Urinary bladder (tissue), 4 donors: Measurements from ENCODE around the gene GPR39. TPM values are rescaled to one million over a fixed set of nuclear protein-coding genes. Genes with fewer than 3 reads are reported as not detected.
"Not testable (repeated sequence)": the region's sequence is repeated elsewhere in the genome, so short reads cannot be mapped to it uniquely, and the experiment has no call there.

Source experiments
- DNase-seq: peaks from one replicate; pipeline ENCODE4 v3.0.0-alpha.2; 2015; ENCODE audit errors: extremely low spot score
- H3K27ac ChIP-seq: one replicate; pipeline ENCODE4 v1.5.1; 2013; ENCODE audit warnings: low read depth, mild to moderate bottlenecking, moderate library complexity
- H3K36me3 ChIP-seq: one replicate; pipeline ENCODE4 v1.6.1; 2013; ENCODE audit warnings: mild to moderate bottlenecking, moderate library complexity; ENCODE audit not compliant: insufficient read depth
- H3K4me1 ChIP-seq: one replicate; pipeline ENCODE4 v1.6.1; 2013; ENCODE audit warnings: mild to moderate bottlenecking, moderate library complexity; ENCODE audit not compliant: insufficient read depth
- H3K4me3 ChIP-seq: one replicate; pipeline ENCODE4 v1.5.1; 2013; ENCODE audit warnings: low read depth, low read length
- WGBS: extraction: QIAGEN DNeasy Blood & Tissue Kit; methylation state at CpG from one replicate; pipeline ENCODE4 v1.1.7; 2013; 5-methylcytosine and 5-hydroxymethylcytosine counted together
- polyA plus RNA-seq: library from polyadenylated mRNA; stranded (reverse); fragments of 200-250 nt; gene quantifications from one replicate; pipeline ENCODE4 v1.2.3, GENCODE V29; 2013
- total RNA-seq: library from RNA; depleted of rRNA; stranded (reverse); fragments of >200 nt; gene quantifications from one replicate; pipeline ENCODE4 v1.2.3, GENCODE V29; 2014
- donor health status: healthy with polysubstance abuse.
- donor health status: healthy.

GPR39 gene
- total and polyA plus RNA-seq, 2 donors: 1.4 to 3.2 TPM

DNA sequence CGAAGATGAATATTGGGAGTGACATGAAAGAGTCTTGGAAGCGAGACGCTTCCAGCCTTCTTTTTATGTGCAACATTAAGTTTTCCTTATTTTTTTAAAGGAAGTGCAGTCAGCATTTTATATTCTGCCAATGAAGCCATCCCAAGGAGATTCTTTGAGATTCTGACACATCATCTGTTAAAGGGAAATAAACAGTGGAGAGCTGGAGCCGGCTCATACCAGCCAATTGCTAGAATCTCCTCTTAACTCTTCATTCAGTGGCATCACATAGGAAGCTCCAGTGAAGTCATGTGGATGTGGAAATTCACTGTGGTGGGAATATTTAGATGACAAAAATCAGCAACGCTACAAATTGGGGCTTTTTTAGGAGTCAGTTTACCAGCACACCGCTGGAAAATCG is 23.7 kb upstream of the GPR39 start:
- Histone ChIP-seq H3K4me3 (no peak overlapping the region), H3K27ac (no peak overlapping the region), H3K4me1 (no peaks in the 10 kb centered on the region), H3K36me3 (no peaks in the 10 kb centered on the region)
- 79% methylated on average over 7 of the region's 7 CpGs for WGBS
- no peak for DNase-seq

DNA sequence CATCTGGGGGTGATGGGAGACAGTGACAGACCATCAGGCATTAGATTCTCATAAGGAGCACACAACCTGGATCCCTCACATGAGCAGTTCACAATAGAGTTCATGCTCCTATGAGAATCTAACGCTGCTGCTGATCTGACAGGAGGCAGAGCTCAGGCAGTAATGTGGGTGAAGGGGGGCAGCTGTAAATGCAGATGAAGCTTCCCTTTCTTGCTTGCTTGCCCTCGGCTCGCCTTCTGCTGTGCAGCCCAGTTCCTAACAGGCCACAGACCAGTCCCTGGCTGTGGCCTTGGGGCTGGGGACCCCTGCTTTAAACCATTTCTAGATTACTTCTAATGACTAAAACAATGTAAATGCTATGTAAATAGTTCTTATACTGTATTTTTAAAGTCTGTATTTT is 19.6 kb upstream of the GPR39 start:
- not testable (repeated sequence) for H3K27ac ChIP-seq, DNase-seq, H3K4me3 ChIP-seq, H3K36me3 ChIP-seq, H3K4me1 ChIP-seq
- 48% methylated on average over 3 of the region's 3 CpGs for WGBS

DNA sequence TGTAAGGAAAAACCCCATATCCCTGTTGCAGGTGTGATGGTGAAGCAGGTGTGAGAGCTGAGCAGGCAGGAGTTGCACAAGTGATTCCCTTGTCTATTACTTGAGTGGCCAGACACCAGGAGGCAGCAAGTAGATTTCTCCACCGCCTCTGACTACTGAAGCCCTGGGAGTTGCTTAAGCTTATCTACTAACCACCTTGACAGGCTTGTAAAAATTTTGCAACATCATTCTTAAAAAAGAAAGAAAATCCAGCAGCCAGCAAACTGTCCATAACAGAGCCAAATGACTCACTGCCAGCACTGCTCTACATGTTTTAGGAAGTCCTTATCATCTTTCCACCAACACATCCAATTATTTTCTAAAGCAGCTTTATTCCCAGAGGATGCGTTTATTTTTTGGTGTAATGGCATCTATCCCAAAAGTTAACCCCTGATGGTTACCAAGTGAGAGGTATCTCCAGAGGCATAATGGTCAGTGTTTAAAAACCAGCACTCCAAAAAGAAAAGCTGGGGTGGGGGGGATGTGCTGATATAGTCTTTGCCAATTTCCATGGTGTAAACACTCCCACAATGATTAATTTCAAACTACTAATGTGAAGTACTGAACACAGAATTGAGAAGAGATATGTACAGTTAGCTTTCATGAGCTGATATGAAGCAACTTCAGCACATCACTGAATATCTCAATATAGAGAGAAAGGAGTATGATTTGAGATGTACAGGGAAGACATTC is 16.3 kb upstream of the GPR39 start:
- DNase-seq: no peak
- no peaks in the 10 kb centered on the region for H3K4me1 ChIP-seq
- H3K27ac ChIP-seq: no peak overlapping the region
- no peak overlapping the region for H3K4me3 ChIP-seq
- WGBS: 20% methylated on average over 2 of the region's 2 CpGs
- H3K36me3 ChIP-seq: no peaks in the 10 kb centered on the region

GRCh38 chr2:132400901-132401240 is 15.7 kb upstream of the GPR39 start:
- 72% methylated on average over 2 of the region's 2 CpGs for WGBS
- H3K36me3 ChIP-seq: no peaks in the 10 kb centered on the region
- no peak overlapping the region for H3K27ac ChIP-seq
- no peak overlapping the region for H3K4me3 ChIP-seq
- no peak for DNase-seq
- H3K4me1 ChIP-seq: no peaks in the 10 kb centered on the region

DNA sequence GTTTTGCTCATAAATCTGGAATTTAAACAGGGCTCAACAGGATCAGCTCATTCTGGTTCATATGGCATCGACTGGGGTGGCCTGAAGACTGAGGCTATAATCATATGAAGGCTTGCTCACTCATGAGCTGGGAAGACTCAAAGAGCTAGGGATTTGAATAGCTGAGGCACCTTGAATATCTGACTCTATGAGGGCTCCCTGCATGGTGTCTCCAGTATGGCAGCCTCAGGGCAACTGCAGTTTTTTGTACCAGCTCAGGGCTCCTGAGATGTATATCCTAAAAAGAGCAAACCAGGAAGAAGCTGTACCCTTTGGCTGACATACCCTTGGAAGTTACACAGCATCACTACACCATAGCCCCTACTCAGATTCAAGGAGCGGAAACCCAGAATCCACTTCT is 15.3 kb upstream of the GPR39 start:
- DNase-seq: no peak
- Histone ChIP-seq H3K27ac (no peak overlapping the region), H3K36me3 (no peaks in the 10 kb centered on the region), H3K4me3 (no peak overlapping the region), H3K4me1 (no peaks in the 10 kb centered on the region)
- 80% methylated on average over 2 of the region's 2 CpGs for WGBS

DNA sequence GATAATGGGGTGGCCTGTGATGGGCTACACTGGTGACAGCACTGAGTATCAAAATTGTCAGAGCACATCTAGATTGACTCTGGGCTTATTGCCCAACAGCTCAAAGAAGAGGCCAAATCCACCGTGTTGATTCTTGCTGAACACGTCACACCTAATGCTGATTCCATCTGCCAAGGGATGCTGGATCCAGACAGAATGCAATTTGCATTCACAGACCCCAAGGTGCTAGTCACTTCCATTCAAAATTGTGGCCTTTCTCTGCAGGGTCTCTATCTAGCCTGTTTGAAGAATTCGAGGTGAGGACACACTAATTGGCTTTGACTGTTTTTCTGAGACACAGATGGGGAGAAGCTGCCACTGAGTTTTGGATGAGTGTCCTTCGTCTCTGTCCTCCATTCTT is 13.5 kb upstream of the GPR39 start:
- 56% methylated on average over 4 of the region's 4 CpGs for WGBS
- no peak for DNase-seq
- H3K4me3 ChIP-seq: no peak overlapping the region

DNA sequence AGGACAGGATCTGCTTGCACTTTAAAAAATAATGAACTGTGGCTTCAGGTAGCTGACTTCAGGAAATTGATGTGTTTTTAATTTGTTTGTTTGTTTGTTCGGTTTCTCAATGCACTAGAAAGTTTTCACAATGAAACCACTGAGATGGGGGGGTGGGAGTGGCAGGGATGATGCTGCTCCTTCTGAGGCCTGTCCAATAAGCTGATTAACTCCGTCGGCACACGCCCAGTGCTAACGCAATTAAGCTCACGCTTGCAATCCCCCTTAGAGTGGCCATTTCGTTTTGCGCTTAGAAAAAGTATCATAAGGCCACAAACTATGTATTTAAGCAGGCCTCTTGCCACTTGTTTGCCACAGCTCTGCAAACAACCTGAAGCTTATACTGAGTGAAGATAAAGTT is 12.5 kb upstream of the GPR39 start:
- H3K36me3 ChIP-seq: no peaks in the 10 kb centered on the region
- no peak overlapping the region for H3K4me3 ChIP-seq
- DNase-seq: no peak
- WGBS: 77% methylated on average over 8 of the region's 8 CpGs
- no peak overlapping the region for H3K27ac ChIP-seq
- H3K4me1 ChIP-seq: no peaks in the 10 kb centered on the region

More for the DNA sequence above, 13.5 kb upstream of the GPR39 start:
- Histone ChIP-seq H3K27ac (no peak overlapping the region), H3K36me3 (no peaks in the 10 kb centered on the region), H3K4me1 (no peaks in the 10 kb centered on the region)

GRCh38 chr2:132407784-132408183 is 8.8 kb upstream of the GPR39 start:
- Histone ChIP-seq H3K36me3 (no peaks in the 10 kb centered on the region), H3K4me1 (no peaks in the 10 kb centered on the region), H3K27ac (no peak overlapping the region), H3K4me3 (no peak overlapping the region)
- no peak for DNase-seq
- WGBS: 65% methylated on average over 2 of the region's 2 CpGs

- H3K4me1 ChIP-seq: no peaks in the 10 kb centered on the region
- WGBS: 76% methylated on average over 1 of the region's 1 CpG
- no peak for DNase-seq
Measured at GRCh38 chr2:132412021-132412420, 4.6 kb upstream of the GPR39 start.

DNA sequence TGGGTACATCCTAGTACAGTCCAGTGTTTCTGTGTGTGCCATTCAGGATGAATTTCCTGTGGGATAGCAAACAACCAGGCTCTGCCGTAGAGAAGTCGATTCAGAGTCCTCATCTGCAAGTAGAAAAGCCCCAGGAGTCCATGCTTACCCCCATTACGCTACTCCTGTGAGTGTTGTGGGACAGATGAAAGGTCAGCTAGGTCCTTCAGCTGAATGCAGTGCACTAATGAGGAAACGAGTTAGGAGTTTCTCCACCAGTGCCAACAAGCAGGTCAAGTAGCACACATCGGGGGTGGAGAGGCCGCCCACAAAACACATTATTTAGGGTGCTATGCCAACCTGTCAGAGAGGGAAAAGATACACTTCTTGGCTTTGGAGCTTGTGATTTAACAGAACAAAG is 2.5 kb upstream of the GPR39 start:
- Histone ChIP-seq H3K4me3 (no peak overlapping the region), H3K27ac (no peak overlapping the region), H3K4me1 (no peaks in the 10 kb centered on the region), H3K36me3 (no peaks in the 10 kb centered on the region)
- WGBS: 78% methylated on average over 6 of the region's 6 CpGs
- DNase-seq: no peak

More at GRCh38 chr2:132412021-132412420, 4.6 kb upstream of the GPR39 start:
- Histone ChIP-seq H3K4me3 (no peak overlapping the region), H3K36me3 (no peaks in the 10 kb centered on the region), H3K27ac (no peak overlapping the region)

GRCh38 chr2:132415256-132415914 is 1.2 kb upstream of the GPR39 start:
- peak overlapping the region; percentile 35 for H3K4me3 ChIP-seq
- no peaks in the 10 kb centered on the region for H3K4me1 ChIP-seq
- peak overlapping the region; percentile 12 for H3K27ac ChIP-seq
- no peak for DNase-seq
- WGBS: 47% methylated on average over 9 of the region's 9 CpGs
- no peaks in the 10 kb centered on the region for H3K36me3 ChIP-seq

DNA sequence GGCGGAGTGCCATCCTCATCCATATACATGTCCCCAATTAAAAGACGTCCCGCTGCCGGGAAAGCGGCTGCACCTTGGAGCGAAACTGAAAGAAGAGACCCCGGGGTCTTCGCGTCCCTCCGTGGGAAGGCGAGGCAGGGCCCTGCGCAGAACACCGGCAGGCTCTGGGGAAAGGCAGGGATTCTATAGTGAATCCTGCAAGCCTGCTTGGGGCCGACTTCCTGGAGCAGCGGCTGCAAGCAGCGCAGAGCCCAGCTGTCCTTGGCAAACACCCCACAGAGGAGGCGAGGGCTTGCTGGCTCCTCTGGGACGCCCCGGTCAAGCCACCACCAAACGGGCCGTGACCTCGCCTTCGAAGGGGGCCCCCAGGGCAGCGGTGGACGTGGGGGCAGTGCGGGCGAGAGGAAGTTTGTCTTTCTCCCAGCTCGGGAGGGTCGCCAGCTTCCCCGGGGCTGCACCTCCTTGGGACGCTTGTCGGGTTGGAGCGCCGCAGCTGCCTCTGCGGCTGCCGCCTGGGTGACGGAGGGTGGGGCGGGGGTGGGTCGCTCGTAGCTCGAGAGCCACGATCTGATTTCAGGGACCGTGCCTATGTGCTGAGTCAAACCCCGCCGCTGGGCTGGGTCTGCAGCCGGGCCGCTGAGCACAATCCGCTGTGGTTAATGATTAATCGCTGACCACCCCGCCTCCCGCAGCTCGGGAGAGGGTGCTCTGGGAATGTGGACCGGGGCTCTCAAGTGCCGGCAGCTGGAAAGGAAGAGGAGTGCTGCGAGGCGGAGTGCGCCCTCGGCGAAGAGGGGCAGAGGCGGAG is 486 bp upstream of the GPR39 start:
- H3K4me1 ChIP-seq: no peaks in the 10 kb centered on the region
- peak overlapping the region; percentile 85 for H3K27ac ChIP-seq
- DNase-seq: peak; percentile 69
- peak overlapping the region; percentile 35 for H3K4me3 ChIP-seq
- no peaks in the 10 kb centered on the region for H3K36me3 ChIP-seq
- 1% methylated on average over 60 of the region's 60 CpGs for WGBS

DNA sequence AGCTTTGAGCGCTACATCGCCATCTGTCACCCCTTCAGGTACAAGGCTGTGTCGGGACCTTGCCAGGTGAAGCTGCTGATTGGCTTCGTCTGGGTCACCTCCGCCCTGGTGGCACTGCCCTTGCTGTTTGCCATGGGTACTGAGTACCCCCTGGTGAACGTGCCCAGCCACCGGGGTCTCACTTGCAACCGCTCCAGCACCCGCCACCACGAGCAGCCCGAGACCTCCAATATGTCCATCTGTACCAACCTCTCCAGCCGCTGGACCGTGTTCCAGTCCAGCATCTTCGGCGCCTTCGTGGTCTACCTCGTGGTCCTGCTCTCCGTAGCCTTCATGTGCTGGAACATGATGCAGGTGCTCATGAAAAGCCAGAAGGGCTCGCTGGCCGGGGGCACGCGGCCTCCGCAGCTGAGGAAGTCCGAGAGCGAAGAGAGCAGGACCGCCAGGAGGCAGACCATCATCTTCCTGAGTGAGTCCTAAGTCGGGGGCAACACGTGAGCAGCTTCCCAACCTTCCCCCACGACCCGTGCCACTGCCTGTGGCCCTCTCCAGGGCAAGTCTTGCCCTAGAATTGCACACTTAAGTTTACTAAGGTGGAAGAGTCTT is 928 bp downstream of the GPR39 start:
- Histone ChIP-seq H3K4me1 (no peaks in the 10 kb centered on the region), H3K4me3 (no peak overlapping the region), H3K36me3 (no peaks in the 10 kb centered on the region), H3K27ac (no peak overlapping the region)
- WGBS: 95% methylated on average over 30 of the region's 30 CpGs
- no peak for DNase-seq
